Measurements from ENCODE around the gene TTC7B.

GRCh38 chr14:90495357-90496276, 320.6 kb downstream of the TTC7B start:
- TF ChIP-seq, protein P1, sequence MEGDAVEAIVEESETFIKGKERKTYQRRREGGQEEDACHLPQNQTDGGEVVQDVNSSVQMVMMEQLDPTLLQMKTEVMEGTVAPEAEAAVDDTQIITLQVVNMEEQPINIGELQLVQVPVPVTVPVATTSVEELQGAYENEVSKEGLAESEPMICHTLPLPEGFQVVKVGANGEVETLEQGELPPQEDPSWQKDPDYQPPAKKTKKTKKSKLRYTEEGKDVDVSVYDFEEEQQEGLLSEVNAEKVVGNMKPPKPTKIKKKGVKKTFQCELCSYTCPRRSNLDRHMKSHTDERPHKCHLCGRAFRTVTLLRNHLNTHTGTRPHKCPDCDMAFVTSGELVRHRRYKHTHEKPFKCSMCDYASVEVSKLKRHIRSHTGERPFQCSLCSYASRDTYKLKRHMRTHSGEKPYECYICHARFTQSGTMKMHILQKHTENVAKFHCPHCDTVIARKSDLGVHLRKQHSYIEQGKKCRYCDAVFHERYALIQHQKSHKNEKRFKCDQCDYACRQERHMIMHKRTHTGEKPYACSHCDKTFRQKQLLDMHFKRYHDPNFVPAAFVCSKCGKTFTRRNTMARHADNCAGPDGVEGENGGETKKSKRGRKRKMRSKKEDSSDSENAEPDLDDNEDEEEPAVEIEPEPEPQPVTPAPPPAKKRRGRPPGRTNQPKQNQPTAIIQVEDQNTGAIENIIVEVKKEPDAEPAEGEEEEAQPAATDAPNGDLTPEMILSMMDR (IDR thresholded peaks at IDR 0.05; ENCODE audit: poor library complexity, severe bottlenecking), result no peak
- TF ChIP-seq EZH2 (IDR thresholded peaks at IDR 0.05; ENCODE audit: borderline replicate concordance, insufficient read depth, low read length, poor library complexity, severe bottlenecking), result no peak
- no peak for TF ChIP-seq RAD21 (conservative IDR thresholded peaks at IDR 0.05)
- TF ChIP-seq POLR2AphosphoS5 (IDR thresholded peaks at IDR 0.05), result no peak
- peak; percentile 43 for TF ChIP-seq REST (IDR thresholded peaks at IDR 0.05; ENCODE audit: borderline replicate concordance)
- no peak for TF ChIP-seq EP300 (conservative IDR thresholded peaks at IDR 0.05; ENCODE audit: poor library complexity, severe bottlenecking)
- no peak for TF ChIP-seq SMC3 (conservative IDR thresholded peaks at IDR 0.05; ENCODE audit: poor library complexity)
- no peak for TF ChIP-seq TAF1 (IDR thresholded peaks at IDR 0.05; ENCODE audit: low read depth)
- no peak for TF ChIP-seq MXI1 (conservative IDR thresholded peaks at IDR 0.05; ENCODE audit: poor library complexity, severe bottlenecking)
